NCI-H510A treated with DMSO at 0.1 percent for 48 hours (cell line): ENCODE data around the gene LILRA2.
"Not testable (repeated sequence)": the region's sequence is repeated elsewhere in the genome, so short reads cannot be mapped to it uniquely, and the experiment has no call there.

ENCODE experiments used
- DNase-seq: peaks from one replicate; lab custom pipeline; 2025; lab: John Stamatoyannopoulos, UW

The LILRA2 gene

DNA sequence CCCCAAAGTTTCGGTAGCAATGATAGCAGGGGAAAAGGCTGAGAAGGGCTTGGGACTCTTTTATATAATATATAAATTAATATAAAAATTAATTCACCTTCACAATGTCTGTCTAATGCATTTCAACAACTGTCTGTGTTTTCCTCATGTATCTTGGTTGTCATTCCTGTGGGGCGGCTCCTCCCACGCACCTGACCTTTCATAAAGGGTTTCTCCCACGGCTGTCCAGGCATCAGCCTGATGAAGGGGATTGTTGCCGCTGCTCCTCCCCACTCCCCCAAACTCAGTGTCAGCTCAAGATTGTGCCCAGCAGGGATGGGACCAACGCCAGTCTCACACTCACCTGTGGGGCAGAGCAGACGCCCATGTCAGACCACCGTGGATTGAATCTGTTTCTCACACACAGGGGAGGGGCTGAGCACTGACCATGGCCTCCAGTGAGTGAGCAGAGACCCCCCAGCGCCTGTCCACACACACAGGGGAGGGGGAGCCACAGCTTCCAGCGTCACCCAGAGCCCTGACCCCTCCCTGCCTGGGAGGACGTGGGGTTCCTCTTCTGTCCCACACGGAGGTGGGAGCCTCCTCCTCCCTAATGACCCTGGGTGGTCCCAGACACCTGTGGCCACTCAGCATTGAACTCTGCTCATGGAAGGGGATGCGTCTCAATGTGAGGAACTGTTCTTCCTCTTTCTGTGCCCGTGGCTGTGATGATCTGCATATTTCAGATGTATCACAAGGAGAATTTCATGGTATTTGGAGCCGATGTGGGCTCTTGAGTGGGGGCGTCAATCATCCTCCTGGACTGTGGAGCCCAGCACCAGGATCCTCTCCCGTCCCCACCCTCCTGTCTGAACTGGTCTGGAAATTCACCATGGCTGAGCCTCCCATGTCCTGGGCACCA is 1.6 kb upstream of the LILRA2 start:
- not testable (repeated sequence) for DNase-seq

DNA sequence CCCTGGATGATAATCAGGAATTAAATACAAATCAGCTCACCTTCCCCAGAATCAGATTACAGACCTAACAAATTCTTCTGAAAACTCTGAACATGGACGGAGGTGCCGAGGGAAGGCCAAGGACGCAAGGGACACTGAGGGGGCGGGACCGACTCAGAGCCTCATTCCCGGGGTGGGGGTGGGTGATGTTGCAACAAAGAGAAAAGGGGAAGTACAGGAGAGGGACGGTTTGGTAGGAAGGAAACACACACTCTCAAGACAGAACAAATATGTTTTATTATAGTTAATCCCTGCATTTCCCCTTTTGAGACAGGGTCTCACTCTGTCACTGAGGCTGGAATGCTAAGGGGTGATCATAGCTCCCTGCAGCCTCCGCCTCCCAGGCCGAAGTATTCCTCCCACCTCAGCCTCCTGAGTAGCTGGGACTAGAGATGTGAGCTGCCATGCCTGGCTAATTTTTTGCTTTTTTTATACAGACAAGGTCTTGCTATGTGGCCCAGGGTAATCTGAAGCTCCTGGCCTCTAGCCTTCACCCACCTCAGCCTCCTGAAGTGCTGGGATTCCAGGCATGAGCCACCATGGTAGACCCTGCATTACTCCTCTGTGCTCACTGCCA is 786 bp upstream of the LILRA2 start:
- DNase-seq = no peak

DNA sequence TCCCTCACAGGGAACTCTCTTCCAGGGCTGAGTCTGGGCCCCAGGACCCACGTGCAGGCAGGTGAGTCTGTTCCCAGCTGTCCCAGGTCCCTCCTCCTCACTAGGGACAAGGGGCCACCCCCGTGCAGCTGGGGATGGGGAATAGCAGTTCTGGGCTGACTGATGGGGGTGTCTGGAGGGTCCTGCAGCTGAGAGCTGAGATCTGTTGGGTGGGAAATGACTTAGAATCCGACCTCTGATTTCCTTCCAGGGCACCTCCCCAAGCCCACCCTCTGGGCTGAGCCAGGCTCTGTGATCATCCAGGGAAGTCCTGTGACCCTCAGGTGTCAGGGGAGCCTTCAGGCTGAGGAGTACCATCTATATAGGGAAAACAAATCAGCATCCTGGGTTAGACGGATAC is 461 bp downstream of the LILRA2 start:
- no peak for DNase-seq

DNA sequence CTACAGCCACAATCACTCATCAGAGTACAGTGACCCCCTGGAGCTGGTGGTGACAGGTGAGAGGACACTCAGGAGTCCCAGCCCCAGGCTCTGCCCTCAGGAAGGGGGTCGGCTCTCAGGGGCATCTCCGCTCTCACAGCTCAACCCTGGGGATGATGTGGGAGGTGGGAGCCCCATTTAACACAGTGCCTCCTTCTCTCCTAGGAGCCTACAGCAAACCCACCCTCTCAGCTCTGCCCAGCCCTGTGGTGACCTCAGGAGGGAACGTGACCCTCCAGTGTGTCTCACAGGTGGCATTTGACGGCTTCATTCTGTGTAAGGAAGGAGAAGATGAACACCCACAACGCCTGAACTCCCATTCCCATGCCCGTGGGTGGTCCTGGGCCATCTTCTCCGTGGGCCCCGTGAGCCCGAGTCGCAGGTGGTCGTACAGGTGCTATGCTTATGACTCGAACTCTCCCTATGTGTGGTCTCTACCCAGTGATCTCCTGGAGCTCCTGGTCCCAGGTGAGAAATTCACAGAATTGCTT is 1.0 kb downstream of the LILRA2 start:
- no peak for DNase-seq

DNA sequence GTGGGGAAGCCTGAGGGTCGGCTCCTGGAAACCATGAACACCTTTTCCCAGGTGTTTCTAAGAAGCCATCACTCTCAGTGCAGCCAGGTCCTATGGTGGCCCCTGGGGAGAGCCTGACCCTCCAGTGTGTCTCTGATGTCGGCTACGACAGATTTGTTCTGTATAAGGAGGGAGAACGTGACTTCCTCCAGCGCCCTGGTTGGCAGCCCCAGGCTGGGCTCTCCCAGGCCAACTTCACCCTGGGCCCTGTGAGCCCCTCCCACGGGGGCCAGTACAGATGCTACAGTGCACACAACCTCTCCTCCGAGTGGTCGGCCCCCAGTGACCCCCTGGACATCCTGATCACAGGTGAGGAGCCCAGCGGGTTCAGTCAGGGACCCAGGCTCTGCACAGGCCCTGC is 1.6 kb downstream of the LILRA2 start:
- DNase-seq = not testable (repeated sequence)

DNA sequence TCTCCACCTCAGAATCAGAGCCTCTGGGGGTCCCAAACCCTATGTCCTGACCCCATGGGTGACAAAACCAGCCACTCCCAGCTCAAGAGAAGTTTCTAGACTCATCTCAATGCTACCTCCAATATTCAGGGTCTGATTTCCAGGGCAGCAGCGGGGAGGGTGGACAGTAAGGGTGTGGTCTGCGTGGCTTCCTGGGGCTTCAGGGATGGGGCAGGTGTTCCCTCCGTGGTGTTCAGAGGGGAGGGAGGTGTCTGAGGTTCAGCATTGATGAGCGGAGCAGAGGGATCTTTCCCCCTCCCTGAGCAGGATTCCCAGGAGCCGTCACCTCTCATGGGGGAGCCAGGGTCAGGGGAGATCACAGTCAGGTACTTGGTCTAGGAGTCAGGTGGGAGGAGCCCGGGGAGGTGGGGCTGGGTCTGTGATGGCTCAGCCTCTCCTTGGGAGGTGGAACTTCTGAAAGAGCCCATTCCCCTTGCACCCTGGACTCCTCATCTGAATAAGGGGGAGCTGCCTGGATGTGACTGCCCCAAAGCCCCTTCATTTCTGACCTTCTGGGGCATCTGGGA is 2.9 kb downstream of the LILRA2 start:
- DNase-seq = no peak

DNA sequence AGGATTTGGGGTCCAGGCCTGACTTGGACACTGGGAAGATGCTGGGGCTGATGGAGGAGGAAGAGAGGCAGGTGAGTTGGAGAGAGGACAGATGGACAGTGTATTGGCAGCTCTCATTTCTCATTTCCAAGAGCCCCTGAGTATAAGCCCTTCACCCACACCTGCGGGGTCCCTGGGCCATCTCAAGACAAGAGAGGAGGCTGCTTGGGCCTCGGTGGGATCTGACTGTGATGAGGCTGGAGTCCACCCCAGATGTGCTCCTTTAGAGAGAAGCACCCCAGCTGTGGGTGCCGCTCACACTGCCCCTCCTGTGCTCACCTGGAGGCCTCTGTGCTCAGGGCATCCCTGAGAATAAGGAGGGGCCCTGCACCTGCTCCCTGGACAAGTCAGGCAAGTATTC is 3.7 kb downstream of the LILRA2 start:
- DNase-seq = no peak

DNA sequence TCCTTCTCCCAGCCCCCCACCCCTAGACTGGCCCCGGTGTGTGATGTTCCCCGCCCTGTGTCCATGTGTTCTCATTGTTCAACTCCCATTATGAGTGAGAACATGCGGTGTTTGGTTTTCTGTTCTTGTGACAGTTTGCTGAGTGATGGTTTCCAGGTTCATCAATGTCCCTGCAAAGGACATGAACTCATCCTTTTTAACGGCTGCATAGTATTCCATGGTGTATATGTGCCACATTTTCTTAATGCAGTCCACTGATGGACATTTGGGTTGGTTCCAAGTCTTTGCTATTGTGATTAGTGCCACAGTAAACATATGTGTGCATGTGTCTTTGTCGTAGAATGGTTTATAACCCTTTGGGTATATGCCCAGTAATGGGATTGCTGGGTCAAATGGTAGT is 4.7 kb downstream of the LILRA2 start:
- not testable (repeated sequence) for DNase-seq

DNA sequence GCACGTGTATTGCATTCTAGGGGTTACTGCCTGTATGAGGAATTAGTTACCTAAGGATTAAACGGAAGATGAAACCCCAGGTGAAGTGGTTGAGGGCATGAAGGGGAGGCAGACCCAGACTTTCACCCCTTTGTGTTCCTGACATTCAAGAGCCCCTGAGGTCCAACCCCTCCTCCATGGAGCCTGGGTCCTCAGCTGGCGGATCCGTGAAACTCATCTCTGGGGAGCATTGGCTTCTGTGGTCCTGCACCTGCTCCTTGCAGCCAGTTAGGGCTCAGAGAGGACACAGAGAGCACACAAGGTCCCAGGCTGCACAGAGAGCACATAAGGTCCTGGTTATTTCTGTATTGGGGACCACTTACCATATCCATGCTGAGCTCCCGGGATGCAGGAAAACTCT is 12.8 kb downstream of the LILRA2 start:
- no peak for DNase-seq

DNA sequence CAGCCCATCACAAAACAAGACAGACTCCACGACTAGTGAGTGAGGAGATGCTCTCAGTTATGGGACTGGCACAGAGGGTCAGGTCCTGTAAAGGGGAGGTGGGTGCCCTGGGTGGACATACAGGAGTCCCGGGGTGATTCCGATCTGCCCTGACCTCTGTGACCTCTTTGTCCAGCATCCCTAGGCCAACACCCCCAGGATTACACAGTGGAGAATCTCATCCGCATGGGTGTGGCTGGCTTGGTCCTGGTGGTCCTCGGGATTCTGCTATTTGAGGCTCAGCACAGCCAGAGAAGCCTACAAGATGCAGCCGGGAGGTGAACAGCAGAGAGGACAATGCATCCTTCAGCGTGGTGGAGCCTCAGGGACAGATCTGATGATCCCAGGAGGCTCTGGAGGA is 13.4 kb downstream of the LILRA2 start:
- DNase-seq = no peak

DNA sequence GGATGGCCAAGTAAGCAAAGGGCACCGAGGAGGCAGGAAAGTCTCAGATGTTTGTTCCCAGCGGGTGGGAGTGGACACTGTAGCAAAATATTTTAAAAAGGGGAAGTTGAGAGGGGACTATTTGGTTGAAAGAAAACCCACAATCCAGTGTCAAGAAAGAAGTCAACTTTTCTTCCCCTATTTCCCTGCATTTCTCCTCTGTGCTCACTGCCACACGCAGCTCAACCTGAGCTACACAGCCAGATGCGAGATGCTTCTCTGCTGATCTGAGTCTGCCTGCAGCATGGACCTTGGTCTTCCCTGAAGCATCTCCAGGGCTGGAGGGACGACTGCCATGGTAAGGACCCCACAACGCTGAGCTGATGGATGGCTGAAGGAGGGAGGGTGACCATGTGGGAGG is 19.9 kb downstream of the LILRA2 start, which contains the start of gene LILRA1:
Gene LILRA1, plus strand, starts transcription at position 188 of the 400 bp plus-strand sequence. CDS start 613 bp downstream, outside the sequence.
- not testable (repeated sequence) for DNase-seq

DNA sequence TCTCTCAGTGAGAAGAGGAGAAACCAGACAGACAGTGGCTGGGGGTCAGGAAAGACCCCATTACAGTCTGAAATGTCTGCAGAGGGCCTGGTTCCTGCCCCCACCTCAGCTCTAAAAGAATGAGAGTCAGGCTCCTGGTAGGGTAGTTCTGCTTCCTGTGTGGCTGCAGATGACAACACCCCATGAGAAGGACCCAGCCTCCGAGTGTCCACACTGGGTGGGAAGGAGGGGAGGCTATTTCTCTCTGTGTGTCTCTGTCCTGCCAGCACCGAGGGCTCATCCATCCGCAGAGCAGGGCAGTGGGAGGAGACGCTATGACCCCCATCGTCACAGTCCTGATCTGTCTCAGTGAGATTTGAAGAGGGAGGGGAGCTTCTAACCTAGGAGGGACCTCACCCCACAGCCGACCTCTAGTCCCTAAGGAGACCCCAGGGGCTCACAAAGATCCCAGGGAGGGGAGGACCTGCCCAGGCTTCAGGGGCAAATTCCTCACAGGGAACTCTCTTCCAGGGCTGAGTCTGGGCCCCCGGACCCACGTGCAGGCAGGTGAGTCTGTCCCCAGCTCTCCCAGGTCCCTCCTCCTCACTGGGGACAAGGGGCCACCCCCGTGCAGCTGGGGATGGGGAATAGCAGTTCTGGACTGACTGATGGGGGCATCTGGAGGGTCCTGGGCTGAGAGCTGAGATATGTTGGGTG is 20.5 kb downstream of the LILRA2 start:
- DNase-seq = not testable (repeated sequence)

DNA sequence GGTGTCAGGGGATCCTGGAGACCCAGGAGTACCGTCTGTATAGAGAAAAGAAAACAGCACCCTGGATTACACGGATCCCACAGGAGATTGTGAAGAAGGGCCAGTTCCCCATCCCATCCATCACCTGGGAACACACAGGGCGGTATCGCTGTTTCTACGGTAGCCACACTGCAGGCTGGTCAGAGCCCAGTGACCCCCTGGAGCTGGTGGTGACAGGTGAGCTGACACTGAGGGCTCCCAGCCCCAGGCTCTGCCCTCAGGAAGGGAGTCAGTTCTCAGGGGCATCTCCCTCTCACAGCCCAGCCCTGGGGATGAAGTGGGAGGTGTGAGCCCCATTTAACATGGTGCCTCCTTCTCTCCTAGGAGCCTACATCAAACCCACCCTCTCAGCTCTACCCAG is 21.1 kb downstream of the LILRA2 start:
- no peak for DNase-seq

DNA sequence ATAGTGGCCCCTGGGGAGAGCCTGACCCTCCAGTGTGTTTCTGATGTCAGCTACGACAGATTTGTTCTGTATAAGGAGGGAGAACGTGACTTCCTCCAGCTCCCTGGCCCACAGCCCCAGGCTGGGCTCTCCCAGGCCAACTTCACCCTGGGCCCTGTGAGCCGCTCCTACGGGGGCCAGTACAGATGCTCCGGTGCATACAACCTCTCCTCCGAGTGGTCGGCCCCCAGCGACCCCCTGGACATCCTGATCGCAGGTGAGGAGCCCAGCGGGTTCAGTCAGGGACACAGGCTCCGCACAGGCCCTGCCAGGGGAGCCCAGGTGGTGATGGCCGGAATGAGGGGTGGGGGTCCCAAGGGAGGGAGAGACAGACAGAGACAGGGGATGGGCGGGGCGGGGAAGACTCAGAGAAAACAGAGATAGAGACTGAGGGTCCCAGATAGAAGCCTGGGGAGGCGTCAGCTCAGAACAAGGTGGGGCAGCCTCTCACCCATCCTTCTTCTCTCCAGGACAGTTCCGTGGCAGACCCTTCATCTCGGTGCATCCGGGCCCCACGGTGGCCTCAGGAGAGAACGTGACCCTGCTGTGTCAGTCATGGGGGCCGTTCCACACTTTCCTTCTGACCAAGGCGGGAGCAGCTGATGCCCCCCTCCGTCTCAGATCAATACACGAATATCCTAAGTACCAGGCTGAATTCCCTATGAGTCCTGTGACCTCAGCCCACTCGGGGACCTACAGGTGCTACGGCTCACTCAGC is 22.3 kb downstream of the LILRA2 start:
- DNase-seq = not testable (repeated sequence)

DNA sequence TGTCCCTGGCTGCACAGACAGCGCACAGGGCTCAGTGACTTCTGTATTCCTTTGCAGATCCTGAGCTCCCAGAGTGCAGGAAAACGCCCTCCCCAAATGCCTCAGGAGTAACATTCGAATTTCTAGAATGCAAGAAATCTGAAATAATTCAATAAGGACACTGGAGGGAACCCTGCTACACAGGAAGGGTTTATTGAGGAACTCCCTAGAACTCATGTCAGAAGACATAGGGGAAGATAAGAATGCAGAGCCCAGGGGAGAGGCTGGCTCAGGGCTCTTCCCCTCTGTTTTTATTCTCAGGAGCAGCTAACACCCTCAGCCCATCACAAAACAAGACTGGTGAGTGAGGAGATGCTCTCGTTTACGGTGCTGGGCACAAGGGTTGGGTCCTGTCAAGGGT is 26.6 kb downstream of the LILRA2 start:
- no peak for DNase-seq

DNA sequence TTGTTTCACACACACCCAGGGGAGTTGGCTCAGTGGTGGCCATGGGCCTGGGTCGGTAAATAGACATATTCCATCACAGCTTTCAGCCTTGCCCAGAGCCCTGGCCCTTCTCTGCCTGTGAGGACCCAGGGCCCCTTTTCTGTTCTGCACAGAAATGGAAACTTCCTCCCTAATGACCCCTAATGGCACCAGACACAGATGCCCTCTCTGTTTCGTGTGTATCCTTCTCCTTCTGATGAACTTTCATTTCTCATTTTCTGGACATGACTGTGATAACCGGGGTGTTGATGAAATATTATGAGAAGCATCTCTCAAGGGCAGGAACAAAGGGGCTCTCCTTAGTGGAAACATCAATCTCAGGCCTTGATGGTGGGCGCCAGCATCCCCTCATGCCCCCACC is 32.6 kb downstream of the LILRA2 start:
- no peak for DNase-seq

DNA sequence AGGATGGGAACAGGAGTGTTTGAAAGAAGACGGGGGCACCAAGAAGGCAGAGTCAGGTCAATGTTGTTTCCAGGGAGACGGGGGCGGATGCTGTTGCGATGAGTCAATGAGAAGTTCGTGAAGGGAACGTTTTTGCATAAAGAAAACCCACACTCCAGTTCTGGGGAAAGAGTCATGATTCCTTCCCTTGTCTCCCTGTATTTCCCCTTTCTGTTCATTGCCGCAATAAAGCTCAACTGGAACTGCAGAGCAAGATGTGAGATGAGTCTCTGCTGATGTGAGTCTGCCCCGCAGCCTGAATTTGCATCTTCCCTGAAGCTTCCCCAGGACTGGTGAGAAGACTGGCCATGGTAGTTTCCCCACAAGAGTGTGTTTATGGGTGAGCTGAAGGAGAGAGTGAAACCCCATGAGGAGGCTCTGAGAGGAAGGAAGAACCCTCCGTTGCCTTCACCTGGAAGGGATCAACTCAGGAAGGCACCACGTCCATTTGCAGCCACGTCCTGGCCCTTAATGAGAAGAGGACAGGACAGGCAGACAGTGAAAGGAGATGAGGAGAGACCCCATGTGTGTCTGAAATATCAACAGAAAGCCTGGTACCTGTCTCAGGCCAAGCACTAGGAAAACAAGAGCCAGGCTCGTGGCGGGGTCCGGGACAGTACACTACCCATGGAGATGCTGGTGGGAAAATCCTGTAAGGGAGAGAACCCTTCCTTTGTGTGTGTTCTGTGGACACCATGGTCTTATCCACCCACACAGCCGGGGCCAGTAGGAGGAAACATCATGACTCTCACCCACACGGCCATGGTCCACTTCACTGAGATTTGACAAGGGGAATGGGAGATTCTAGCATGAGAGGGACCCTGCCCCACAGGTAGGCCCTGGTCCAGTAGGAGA is 33.5 kb downstream of the LILRA2 start:
- no peak for DNase-seq

DNA sequence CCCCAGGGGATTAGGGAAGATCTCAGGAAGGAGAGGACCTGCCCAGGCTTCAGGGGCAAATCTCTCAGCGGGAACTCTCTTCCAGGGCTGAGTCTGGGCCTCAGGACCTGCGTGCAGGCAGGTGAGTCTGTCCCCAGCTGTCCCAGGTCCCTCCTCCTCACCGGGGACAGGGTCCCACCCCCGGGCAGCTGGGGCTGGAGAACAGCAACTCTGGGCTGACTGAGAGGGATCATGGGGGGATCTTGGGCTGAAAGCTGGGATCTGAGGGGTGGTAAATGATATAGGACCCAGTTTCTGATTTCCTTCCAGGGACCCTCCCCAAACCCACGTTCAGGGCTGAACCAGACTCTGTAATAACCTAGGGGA is 34.2 kb downstream of the LILRA2 start:
- no peak for DNase-seq

DNA sequence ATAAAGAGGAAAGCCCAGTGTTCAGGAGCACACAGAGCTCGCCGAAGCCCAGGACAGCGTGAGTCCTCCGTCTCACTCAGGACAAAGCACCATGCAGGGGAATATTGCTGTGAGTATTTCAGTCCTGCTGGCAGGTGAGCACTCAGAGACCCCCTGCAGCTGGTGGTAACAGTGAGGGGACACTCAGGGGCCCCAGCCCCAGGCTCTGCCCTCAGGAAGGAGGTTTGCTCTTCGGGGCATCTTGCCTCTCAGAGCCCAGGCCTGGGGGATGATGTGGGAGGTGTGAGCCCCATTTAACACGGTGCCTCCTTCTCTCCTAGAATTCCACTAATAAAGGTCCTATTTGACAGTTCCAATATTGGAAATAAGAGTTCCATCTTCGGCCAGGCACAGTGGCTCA is 34.6 kb downstream of the LILRA2 start:
- DNase-seq = no peak

DNA sequence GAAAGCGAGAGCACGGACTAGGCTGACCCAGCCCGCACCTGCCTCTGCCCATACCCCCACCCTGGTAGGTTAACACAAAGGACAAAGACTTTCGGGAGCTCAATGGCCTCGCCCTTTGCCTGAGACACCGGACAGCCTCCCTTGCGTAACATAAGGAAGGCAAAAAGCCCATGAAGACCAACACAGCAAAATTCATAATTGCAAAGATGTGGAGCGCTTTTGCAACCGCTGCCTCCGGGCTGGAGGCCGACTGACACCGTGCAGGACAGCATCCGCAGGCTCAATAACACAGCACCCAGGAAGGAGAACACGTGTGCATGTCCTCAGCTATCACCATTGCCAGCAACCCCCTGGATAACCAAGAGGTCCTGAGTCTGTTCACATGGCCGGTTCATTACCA is 35.2 kb downstream of the LILRA2 start:
- no peak for DNase-seq
